Parathyroid adenoma (tissue), 2 donors: ENCODE data around the gene CALML3.

ENCODE experiments used
- H2AFZ ChIP-seq: fragments of 300-600 bp; sonication (generic); one replicate; pipeline ENCODE4 v1.7.0; 2017; ENCODE audit warnings: antibody characterized with exemption, mild to moderate bottlenecking
- H3K27ac ChIP-seq: fragments of 300-600 bp; sonication (generic); one replicate; pipeline ENCODE4 v1.7.0; 2017
- H3K27me3 ChIP-seq: fragments of 300-600 bp; sonication (generic); one replicate; pipeline ENCODE4 v1.7.0; 2017; ENCODE audit warnings: low read length; ENCODE audit not compliant: control insufficient read depth, insufficient read depth
- H3K36me3 ChIP-seq: fragments of 300-600 bp; sonication (generic); one replicate; pipeline ENCODE4 v1.7.0; 2017; ENCODE audit warnings: low read length; ENCODE audit not compliant: control insufficient read depth, insufficient read depth
- H3K4me1 ChIP-seq: fragments of 300-600 bp; sonication (generic); one replicate; pipeline ENCODE4 v1.7.0; 2017; ENCODE audit warnings: control low read depth
- H3K4me2 ChIP-seq: fragments of 300-600 bp; sonication (generic); one replicate; pipeline ENCODE4 v1.7.0; 2017; ENCODE audit warnings: low read length
- H3K4me3 ChIP-seq: fragments of 300-600 bp; sonication (generic); one replicate; pipeline ENCODE4 v1.7.0; 2017; ENCODE audit warnings: low read depth, low read length
- H3K79me2 ChIP-seq: fragments of 300-600 bp; sonication (generic); one replicate; pipeline ENCODE4 v1.7.0; 2017; ENCODE audit warnings: control low read depth
- H3K9ac ChIP-seq: fragments of 300-600 bp; sonication (generic); one replicate; pipeline ENCODE4 v1.7.0; 2017; ENCODE audit warnings: mild to moderate bottlenecking
- H3K9me3 ChIP-seq: fragments of 300-600 bp; sonication (generic); one replicate; pipeline ENCODE4 v1.7.0; 2017; ENCODE audit warnings: low read length; ENCODE audit not compliant: control insufficient read depth
- TF ChIP-seq, protein P1 (sequence below): fragments of 300-600 bp; sonication (generic); IDR thresholded peaks from one replicate; pipeline ENCODE4 v1.7.0; 2017; ENCODE audit warnings: antibody characterized with exemption, mild to moderate bottlenecking
- donor health status: primary hyperparathyroidism.

Gene CALML3

DNA sequence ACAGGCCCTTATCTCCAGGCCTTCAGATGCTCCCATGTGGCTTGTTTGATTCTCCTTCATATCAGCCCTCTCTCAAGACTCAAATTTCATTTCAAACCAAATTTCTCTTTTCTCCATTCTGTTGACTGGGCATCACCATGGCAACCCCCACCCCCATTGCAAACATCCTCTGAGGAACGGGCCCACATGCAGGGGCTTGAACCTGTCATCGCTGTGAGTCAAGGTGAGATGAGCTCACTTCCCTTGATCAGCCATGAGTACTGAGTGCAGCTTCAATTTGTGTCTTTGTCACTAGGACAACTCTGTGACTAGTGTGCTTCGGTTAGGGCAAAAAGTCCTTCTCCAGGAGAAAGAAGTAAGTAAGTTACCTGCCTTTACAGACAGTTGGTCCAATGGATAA lies 41.9 kb downstream of the CALML3 start:
- Histone ChIP-seq H3K4me2 (no peak overlapping the region), H2AFZ (no peak overlapping the region), H3K36me3 (no peaks in the 10 kb centered on the region), H3K9me3 (no peaks in the 10 kb centered on the region), H3K27me3 (no peaks in the 10 kb centered on the region), H3K4me1 (no peaks in the 10 kb centered on the region), H3K79me2 (no peaks in the 10 kb centered on the region), H3K27ac (no peak overlapping the region), H3K4me3 (no peak overlapping the region), H3K9ac (no peak overlapping the region)
- TF ChIP-seq, protein P1, sequence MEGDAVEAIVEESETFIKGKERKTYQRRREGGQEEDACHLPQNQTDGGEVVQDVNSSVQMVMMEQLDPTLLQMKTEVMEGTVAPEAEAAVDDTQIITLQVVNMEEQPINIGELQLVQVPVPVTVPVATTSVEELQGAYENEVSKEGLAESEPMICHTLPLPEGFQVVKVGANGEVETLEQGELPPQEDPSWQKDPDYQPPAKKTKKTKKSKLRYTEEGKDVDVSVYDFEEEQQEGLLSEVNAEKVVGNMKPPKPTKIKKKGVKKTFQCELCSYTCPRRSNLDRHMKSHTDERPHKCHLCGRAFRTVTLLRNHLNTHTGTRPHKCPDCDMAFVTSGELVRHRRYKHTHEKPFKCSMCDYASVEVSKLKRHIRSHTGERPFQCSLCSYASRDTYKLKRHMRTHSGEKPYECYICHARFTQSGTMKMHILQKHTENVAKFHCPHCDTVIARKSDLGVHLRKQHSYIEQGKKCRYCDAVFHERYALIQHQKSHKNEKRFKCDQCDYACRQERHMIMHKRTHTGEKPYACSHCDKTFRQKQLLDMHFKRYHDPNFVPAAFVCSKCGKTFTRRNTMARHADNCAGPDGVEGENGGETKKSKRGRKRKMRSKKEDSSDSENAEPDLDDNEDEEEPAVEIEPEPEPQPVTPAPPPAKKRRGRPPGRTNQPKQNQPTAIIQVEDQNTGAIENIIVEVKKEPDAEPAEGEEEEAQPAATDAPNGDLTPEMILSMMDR = no peak

DNA sequence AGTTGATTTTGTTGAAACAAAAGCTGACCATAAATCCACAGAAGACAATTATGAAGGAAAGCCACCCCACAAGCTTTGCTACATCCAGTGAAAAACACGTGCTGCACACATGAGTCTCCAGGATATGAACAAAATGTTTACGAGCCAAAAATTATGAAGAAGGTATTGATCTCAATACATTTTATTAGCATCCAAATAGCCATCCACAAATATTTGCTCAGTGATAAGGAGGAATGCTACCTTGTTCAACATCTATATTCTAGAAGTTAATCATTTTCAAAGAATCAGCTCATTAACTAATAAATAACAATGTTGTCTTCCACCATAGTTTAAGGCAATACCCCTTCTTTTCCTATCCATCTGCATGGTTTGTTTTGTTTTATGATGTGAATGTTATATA lies 42.7 kb downstream of the CALML3 start:
- Histone ChIP-seq H3K36me3 (no peaks in the 10 kb centered on the region), H3K4me3 (no peak overlapping the region), H2AFZ (no peak overlapping the region), H3K9ac (no peak overlapping the region), H3K27ac (no peak overlapping the region), H3K4me1 (no peaks in the 10 kb centered on the region), H3K79me2 (no peaks in the 10 kb centered on the region), H3K27me3 (no peaks in the 10 kb centered on the region), H3K9me3 (no peaks in the 10 kb centered on the region), H3K4me2 (no peak overlapping the region)
- TF ChIP-seq, protein P1 = no peak

DNA sequence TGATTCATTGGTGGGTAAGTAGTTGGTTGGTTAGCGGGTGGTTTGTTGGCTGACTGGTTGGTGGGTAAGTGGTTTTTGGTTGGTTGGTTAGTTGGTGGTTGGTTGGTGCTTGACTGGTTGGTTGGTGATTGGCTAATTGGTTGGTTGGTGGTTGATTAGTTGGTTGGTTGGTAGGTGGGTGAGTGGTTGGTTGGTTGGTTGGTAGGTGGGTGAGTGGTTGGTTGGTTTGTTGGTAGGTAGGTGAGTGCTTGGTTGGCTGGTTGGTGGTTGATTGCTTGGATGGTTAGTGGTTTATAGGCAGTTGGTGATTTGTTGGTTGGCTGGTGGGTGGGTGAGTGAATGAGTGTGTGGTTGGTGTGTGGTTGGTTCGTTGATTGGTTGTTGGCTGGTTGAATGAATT lies 44.2 kb downstream of the CALML3 start:
- Histone ChIP-seq H3K9ac (no peak overlapping the region), H3K9me3 (no peaks in the 10 kb centered on the region), H3K36me3 (no peaks in the 10 kb centered on the region), H3K4me1 (no peaks in the 10 kb centered on the region), H3K27me3 (no peaks in the 10 kb centered on the region), H2AFZ (no peak overlapping the region), H3K27ac (no peak overlapping the region), H3K4me2 (no peak overlapping the region), H3K79me2 (no peaks in the 10 kb centered on the region), H3K4me3 (no peak overlapping the region)
- TF ChIP-seq, protein P1 = no peak

DNA sequence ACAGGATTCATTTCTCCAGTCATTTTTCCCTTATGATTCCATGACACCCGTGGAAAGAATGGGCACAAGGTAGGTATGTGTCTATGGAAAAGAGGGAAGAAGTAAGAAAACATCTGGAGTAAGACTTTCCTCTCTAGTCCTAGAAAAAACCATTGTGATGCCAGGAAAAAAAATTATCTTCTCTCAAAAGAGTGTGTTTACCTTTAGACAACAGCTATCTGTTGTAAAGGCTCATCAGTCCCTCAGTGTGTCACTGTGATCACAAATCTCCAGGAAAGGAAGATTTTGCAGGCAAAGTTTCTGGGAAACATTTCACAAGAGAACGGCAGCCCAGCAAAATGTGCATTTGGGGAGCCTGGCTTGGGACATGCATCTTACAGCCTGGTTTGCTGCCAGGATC lies 44.8 kb downstream of the CALML3 start:
- Histone ChIP-seq H3K79me2 (no peaks in the 10 kb centered on the region), H3K4me3 (no peak overlapping the region), H3K36me3 (no peaks in the 10 kb centered on the region), H3K9ac (no peak overlapping the region), H3K9me3 (no peaks in the 10 kb centered on the region), H3K4me1 (no peaks in the 10 kb centered on the region), H3K4me2 (no peak overlapping the region), H3K27ac (no peak overlapping the region), H2AFZ (no peak overlapping the region), H3K27me3 (no peaks in the 10 kb centered on the region)
- TF ChIP-seq, protein P1 = no peak

DNA sequence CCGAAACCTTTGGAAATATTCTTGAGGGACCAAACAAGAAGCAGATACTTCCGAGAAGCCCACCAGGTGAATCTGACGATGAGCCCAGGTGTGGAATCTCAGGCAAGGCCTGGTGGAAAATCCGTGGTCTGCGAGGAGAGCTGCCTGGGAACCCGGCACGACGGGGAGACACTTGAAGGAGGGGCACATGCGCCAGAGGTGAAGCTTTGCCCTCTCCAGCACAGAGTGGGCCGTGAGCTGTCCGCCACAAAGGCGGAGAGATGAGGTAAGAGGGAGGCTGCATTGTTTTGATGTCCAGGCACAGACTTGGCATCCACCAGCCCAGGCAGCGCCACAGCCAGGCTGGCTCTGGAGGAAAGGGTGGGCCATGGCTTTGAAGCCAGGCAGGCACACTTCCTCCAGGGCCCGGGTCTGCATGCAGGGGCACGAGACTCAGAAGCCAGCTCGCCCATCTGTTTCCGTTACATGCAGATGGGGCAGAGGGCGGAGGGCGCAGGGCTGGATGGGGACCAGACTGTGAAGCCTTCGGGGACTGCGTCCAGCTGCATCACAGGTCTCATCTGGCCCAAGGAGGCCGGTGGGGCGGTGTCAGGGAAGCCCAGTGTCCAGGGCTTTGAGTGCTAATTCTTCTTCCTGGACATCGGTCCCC lies 45.4 kb downstream of the CALML3 start:
- H3K9me3 ChIP-seq = no peaks in the 10 kb centered on the region
- H3K4me1 ChIP-seq = no peaks in the 10 kb centered on the region
- H3K79me2 ChIP-seq = no peaks in the 10 kb centered on the region
- H2AFZ ChIP-seq = no peak overlapping the region
- no peaks in the 10 kb centered on the region for H3K27me3 ChIP-seq
- TF ChIP-seq, protein P1 = no peak
- no peak overlapping the region for H3K9ac ChIP-seq
- H3K27ac ChIP-seq = no peak overlapping the region
- no peak overlapping the region for H3K4me3 ChIP-seq
- no peak overlapping the region for H3K4me2 ChIP-seq
- H3K36me3 ChIP-seq = no peaks in the 10 kb centered on the region
